HepG2 (cell line): Measurements from ENCODE around the gene RPS6KA2. TPM values are rescaled to one million over a fixed set of nuclear protein-coding genes. Genes with fewer than 3 reads are reported as not detected.

ENCODE experiments used
- AGO1 ChIP-seq: fragments of 200-400 bp; formaldehyde crosslinking; IDR thresholded peaks from 2 replicates; pipeline ENCODE4 v1.6.1; 2017; ENCODE audit warnings: mild to moderate bottlenecking, low read depth, low read length, moderate library complexity; ENCODE audit not compliant: poor library complexity, severe bottlenecking
- ARID3A ChIP-seq: IDR thresholded peaks from 2 replicates; pipeline ENCODE4 v1.6.1; 2012; ENCODE audit warnings: low read depth, low read length, improper control_type of control experiment
- ATF7 ChIP-seq, 2 experiments: fragments of 450-650 bp in 1 of 2; sonication (generic) in 1 of 2; formaldehyde crosslinking in 1 of 2; IDR thresholded peaks; 2 replicates each; pipeline versions ENCODE4 v1.4.0 to v1.6.1; 2016 to 2020; ENCODE audit warnings: antibody characterized with exemption in 1 of 2, mild to moderate bottlenecking in 1 of 2, missing genetic modification reagents in 1 of 2
- BCLAF1 ChIP-seq: fragments of 450-650 bp; IDR thresholded peaks from 2 replicates; pipeline ENCODE4 v1.6.1; 2017; ENCODE audit warnings: mild to moderate bottlenecking
- CEBPG ChIP-seq: IDR thresholded peaks from 2 replicates; pipeline ENCODE4 v1.6.1; 2016
- GABPA ChIP-seq, 2 experiments: IDR thresholded peaks; 2 replicates each; pipeline ENCODE4 v1.6.1; 2011 to 2016; ENCODE audit warnings: low read depth in 2 of 2, low read length in 1 of 2, missing biosample characterization in 1 of 2, missing genetic modification characterization in 1 of 2
- GATAD1 ChIP-seq: IDR thresholded peaks from 2 replicates; pipeline ENCODE4 v1.6.1; 2016; ENCODE audit warnings: missing genetic modification reagents, missing compliant biosample characterization
- KAT8 ChIP-seq: IDR thresholded peaks from 2 replicates; pipeline ENCODE4 v1.6.1; 2016; ENCODE audit warnings: missing genetic modification reagents, missing compliant biosample characterization
- MLLT10 ChIP-seq: sonication (generic); formaldehyde crosslinking; IDR thresholded peaks from 2 replicates; pipeline ENCODE4 v1.4.0; 2020; ENCODE audit warnings: missing genetic modification reagents
- NFKBIZ ChIP-seq: IDR thresholded peaks from 2 replicates; pipeline ENCODE4 v1.6.1; 2018; ENCODE audit warnings: missing genetic modification reagents, missing compliant biosample characterization
- NFRKB ChIP-seq: fragments of 450-650 bp; IDR thresholded peaks from 2 replicates; pipeline ENCODE4 v1.6.1; 2017
- PCBP2 ChIP-seq: fragments of 200-400 bp; formaldehyde crosslinking; optimal IDR thresholded peaks from 2 replicates; pipeline ENCODE3; 2018; ENCODE audit warnings: low read length, low read depth; ENCODE audit not compliant: poor library complexity, severe bottlenecking
- RNF219 ChIP-seq: sonication (generic); formaldehyde crosslinking; IDR thresholded peaks from 2 replicates; pipeline ENCODE4 v1.5.0; 2020; ENCODE audit warnings: mild to moderate bottlenecking, missing genetic modification reagents
- SKI ChIP-seq: fragments of 450-650 bp; IDR thresholded peaks from one replicate; pipeline ENCODE4 v1.6.1; 2018; ENCODE audit warnings: mild to moderate bottlenecking; ENCODE audit not compliant: partially characterized antibody
- TFAP4 ChIP-seq: sonication (generic); IDR thresholded peaks from 2 replicates; pipeline ENCODE4 v1.6.1; 2016; ENCODE audit warnings: low read depth, borderline replicate concordance
- USF2 ChIP-seq, 2 experiments: sonication (generic) in 1 of 2; formaldehyde crosslinking in 1 of 2; IDR thresholded peaks; 2 replicates each; pipeline versions ENCODE4 v1.5.1 to v1.6.1; 2011 to 2020; ENCODE audit warnings: borderline replicate concordance in 1 of 2, low read depth in 1 of 2, low read length in 1 of 2, mild to moderate bottlenecking in 1 of 2, missing genetic modification reagents in 1 of 2, moderate library complexity in 1 of 2
- ZNF251 ChIP-seq: sonication (generic); formaldehyde crosslinking; IDR thresholded peaks from 2 replicates; pipeline ENCODE4 v1.9.0; 2021; ENCODE audit warnings: mild to moderate bottlenecking, missing genetic modification reagents
- ZNF629 ChIP-seq: sonication (generic); formaldehyde crosslinking; conservative IDR thresholded peaks from 2 replicates; pipeline ENCODE4 v1.5.0; 2020; ENCODE audit warnings: missing genetic modification reagents
- polyA plus RNA-seq, 8 experiments: library from polyadenylated mRNA; depleted of rRNA in 3 of 8; stranded (reverse) in 7 of 8; unstranded in 1 of 8; fragments of >200 nt; fragmentation: Illumina TruSeq in 4 of 8; extraction: Trizol in 4 of 8; gene quantifications; 2 replicates each; pipeline versions ENCODE4 v1.2.1 to v1.2.3, GENCODE V29; 2011 to 2016; ENCODE audit warnings: low read depth in 4 of 8, missing spikeins in 1 of 8, mixed read lengths in 1 of 8; ENCODE audit not compliant: insufficient read depth in 1 of 8
- total RNA-seq, 5 experiments: library from RNA; depleted of rRNA; stranded (reverse); fragments of >200 nt; fragmentation: Illumina TruSeq; extraction: Trizol; gene quantifications; 2 replicates each; pipeline ENCODE4 v1.2.3, GENCODE V29; 2016; ENCODE audit warnings: low read depth in 1 of 5

RPS6KA2 gene
- total and polyA plus RNA-seq, 2 of the 13 experiments (the other 11 are each of a cell fraction or from before 2014, with no cell fraction given): 0.22 to 0.38 TPM

- peak; percentile 86 for TF ChIP-seq ARID3A
- peak; percentile 84 for TF ChIP-seq GATAD1 (CRISPR knock-in tag)
- TF ChIP-seq MLLT10 (CRISPR knock-in tag): no peak
- peak; percentile 11; the same call in 1 of the 2 replicates for TF ChIP-seq ATF7 (IDR thresholded peaks at IDR 0.05)
- peak; percentile 77 for TF ChIP-seq ATF7 (CRISPR knock-in tag; IDR thresholded peaks at IDR 0.05)
- TF ChIP-seq GABPA (IDR thresholded peaks at IDR 0.05; ENCODE audit: low read depth, low read length): peak; percentile 18; the same call in 1 of the 2 replicates
- peak; percentile 86 for TF ChIP-seq GABPA (CRISPR knock-in tag; IDR thresholded peaks at IDR 0.05; ENCODE audit: low read depth)
- TF ChIP-seq ZNF629 (CRISPR knock-in tag): peak; percentile 80
- peak; percentile 67; the same call in 1 of the 2 replicates for TF ChIP-seq RNF219 (CRISPR knock-in tag)
- no peak for TF ChIP-seq ZNF251
- TF ChIP-seq CEBPG (CRISPR knock-in tag): peak; percentile 96
- TF ChIP-seq AGO1: no peak
- peak; percentile 93 for TF ChIP-seq KAT8 (CRISPR knock-in tag)
- peak; percentile 97 for TF ChIP-seq SKI
- TF ChIP-seq TFAP4: peak; percentile 60
- TF ChIP-seq NFKBIZ (CRISPR knock-in tag): peak; percentile 93
- no peak for TF ChIP-seq BCLAF1
- no peak for TF ChIP-seq NFRKB
- 0 out of 2 replicates have a peak, but pooled peaks have one; percentile 14 for TF ChIP-seq USF2 (IDR thresholded peaks at IDR 0.05; ENCODE audit: low read depth, low read length)
- no peak for TF ChIP-seq USF2 (CRISPR knock-in tag; IDR thresholded peaks at IDR 0.05; ENCODE audit: borderline replicate concordance)
- no peak for TF ChIP-seq PCBP2
These were observed 266.0 kb downstream of the RPS6KA2 start (continued) for GRCh38 chr6:166361077-166361429.
